HG03196 (cell line): ENCODE data around the gene ZNF362.

Source experiments
- ATAC-seq: cut with Tn5 transposase; IDR thresholded peaks from one replicate; pipeline ENCODE4 v1.9.1; 2021; ENCODE audit not compliant: unreplicated experiment

ZNF362 gene

DNA sequence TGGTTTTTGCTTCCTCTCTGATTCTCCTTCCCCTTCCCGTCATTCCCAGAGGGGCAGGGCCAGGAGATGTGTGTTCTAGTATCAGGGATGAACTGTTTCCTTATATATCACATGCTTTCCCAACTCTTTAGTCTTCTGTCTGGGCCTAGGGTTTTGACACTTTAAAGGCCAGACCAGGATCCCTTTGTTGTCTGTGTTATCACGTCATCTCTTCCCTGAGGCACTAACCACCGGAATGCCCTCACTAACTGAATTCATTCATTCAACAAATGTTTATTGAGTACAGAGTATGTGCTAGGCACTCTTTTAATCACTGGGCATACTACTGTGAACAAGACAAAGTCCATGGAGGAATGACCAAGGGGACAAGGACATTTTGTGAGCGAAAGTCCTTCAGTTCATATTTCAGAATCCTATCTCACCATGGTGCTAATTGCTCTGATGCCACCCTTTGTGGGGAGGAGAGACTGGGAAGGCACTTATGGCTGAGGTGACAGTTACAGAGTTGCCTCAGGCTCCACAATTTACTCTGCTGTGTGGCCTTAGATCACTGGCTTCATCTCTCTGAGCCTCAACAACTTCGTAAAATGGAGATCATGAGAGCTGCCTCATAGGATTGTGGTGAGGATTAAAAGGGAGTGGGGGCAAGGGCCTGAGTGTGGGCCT lies 12.0 kb upstream of the ZNF362 start:
- ATAC-seq = no peak

DNA sequence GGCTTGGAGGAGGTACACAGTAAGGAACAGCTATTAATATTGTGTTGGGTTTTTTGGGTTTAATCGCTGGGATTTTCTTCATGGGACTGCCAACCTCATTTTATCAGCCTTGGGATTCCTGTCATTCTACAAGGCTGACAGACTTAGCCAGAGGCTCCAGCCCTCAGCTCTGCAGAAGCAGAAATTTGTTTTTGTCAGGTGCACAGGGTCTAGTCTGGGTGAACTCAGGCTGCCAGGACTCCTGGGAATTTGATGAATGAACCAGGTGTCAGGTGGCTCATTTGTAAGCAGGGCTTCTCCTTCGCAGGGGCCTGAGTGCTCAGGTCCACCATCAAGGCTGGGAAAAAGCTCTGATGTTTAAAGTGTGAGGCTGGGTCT lies 11.5 kb upstream of the ZNF362 start:
- no peak for ATAC-seq

DNA sequence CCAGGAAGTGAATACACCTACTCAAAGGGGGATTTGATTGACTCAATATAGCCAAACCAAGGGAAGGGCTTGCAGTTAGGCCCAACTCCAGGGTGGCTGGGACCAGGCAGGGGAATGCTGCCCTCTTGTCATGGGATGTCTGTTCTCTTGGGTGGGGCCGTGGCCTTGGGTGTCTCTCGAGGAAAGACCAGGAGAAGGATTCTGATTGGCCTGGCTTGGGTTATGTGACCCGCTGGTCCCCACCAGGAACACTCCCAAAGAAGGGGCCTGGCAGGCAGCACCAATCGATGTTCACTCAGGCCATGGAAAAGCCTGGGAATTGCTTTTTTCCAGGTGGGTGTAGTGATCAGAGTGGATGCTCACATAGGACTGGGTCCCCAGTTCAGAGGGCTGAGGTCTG lies 10.1 kb upstream of the ZNF362 start:
- ATAC-seq = no peak

DNA sequence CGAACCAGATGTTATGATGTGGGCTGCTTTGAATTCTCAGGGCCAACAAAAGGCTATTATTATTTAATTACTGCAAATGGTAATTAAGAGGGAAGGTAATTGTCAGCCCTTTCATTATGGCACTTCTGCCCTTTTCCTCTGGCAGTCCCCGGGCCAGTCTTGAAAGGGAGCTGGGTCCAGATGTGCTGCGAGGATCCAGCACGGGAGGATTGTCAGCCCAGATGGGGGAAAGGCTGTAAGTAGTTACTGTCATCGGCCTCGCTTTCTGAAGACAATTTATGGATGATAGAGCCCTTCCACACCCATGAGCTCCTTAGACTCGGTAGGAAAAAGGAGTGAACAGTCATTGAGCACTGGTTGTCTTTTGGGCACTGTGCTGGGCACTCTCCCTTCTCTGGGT lies 8.7 kb upstream of the ZNF362 start:
- no peak for ATAC-seq

DNA sequence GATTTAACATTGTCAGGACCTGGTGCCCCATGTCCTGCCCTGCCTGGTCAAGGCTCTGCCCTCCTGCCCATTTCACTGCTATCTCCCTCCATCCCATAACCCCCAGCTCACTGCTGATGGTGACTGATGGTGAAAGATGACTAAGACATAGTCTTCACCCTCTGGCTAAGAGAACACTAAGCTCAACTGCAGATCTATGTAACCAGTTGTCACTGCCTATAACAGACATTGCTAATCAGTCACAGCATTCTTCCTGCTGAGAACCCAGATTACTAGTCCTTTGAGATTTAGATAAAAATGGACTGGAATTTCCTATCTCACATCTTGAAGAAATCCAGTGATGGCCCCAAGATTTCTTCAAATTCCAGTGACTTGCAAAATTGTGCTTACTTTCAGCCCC lies 8.0 kb upstream of the ZNF362 start:
- ATAC-seq = no peak

DNA sequence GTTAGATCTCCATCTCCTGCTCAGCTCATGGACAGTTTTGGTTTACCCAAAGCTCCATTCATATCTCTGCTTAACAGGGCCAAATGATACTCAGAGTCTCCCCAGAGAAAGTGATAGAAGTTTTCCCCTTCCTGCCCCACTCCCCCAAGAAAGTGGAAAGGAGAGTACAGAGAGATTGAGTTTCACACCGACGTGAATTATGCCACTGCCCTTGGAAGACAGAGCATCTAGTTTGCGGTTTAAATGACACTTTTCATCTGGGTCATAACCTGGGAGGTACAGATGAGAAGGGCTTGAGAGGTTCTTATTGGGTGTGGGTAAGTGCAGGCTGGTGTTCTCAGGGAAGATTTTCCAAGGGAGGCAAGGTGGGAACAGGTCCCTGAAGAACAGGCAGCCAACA lies 6.9 kb upstream of the ZNF362 start:
- ATAC-seq = no peak

DNA sequence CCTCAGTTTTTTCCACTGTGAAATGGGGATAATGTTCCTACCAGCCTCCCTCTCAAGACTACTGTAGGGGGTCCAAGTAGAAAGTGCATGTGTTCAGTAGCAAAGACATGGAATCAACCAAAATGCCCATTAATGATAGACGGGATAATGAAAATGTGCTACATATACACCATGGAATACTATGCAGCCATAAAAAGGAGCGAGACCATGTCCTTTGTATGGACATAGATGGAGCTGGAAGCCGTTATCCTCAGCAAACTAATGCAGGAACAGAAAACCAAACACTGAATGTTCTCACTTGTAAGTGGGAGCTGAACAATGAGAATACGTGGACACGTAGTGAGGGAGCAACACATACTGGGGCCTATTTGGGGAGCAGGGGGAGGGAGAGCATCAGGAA lies 6.1 kb upstream of the ZNF362 start:
- ATAC-seq = no peak

DNA sequence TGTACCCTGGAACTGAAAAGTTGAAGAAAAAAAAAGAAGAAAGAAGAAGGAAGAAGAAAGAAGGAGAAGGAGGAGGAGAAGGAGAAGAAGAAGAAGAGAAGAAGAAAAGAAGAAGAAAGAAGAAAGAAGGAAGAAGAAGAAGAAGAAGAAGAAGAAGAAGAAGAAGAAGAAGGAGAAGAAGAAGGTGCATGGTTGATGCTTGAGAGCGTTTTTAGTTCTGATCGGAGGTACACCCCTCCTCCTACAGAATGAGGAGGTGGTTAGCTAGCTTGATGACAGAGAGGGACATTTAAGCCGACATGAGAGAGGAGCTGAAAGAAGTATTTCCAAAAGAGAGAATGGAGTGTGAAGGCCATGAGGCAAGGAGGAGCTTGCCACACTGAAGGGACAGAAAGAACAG lies 5.6 kb upstream of the ZNF362 start:
- no peak for ATAC-seq

DNA sequence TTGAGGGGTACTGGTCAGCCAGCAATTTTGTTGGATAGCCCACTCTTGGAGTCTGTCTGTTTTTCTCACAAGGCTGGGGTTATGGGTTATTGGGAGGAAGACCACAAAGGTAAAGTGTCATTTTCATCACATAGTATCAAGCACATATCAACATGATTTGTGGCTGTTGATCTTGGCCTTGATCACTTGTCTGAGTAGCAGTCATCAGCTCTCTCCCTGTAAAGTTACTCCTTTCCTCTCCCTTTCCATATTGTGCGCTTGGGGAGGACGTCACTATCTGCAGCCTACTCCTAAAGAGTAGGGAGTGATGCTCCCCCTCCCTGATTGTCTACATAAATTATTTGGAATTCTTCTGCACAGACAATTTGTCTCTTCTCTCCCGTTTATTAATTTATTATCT lies 1.8 kb upstream of the ZNF362 start:
- no peak for ATAC-seq

DNA sequence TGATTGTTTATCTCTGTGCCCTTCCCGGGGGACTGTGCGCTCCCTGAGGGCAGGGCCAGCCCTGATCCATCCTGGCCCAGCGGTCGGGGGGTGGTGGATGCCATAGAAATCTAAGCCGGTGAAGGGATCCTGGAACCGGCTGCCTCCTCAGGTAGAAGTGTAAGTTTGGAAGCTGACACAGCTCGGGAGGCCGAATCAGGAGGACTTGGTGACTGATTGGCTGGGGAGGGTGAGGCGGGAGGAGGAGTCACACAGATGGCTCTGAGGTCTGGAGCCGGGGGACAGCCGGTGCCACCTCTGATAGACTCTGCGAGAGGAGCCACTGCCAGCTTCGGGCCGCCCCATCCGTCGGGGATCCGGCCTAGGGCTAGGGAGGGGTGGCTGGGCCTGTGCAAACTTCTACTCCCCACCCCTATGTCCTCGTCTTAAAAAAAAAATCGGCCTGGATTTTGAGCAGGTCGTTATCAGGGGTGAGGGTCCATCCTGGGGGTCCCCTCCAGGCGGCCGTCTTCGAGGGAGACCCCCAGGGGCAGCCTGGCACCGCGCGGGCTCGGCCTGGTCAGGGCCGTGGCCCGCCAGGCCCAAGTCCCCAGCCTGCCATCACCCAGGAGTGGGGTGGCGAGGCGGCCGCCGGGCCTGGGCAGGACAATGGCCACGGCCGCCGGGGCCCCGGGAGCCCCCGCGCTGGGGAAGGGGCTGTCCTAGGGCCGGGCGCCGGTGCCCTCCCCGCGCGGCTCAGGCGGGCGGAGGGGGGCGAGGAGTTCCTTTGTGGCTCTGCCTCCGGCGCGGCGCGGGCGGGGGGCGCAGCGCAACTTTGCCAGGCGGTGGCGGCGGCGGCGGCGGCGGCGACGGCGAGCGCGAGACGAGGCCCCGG lies 708 bp upstream of the ZNF362 start:
- no peak for ATAC-seq

DNA sequence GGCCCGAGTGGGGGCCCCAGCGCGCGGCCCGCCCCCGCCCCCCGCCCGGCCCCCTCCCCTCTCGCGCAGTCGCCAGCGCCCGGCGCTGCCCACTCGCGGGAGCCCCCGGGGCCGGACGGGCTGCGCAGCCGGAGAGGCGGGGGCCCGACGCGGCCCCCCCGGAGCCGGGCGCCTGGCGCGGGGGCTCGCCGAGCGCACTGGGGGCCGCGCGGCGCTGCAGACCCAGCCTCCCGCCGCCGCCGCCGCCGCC lies 146 bp upstream of the ZNF362 start:
- no peak for ATAC-seq

DNA sequence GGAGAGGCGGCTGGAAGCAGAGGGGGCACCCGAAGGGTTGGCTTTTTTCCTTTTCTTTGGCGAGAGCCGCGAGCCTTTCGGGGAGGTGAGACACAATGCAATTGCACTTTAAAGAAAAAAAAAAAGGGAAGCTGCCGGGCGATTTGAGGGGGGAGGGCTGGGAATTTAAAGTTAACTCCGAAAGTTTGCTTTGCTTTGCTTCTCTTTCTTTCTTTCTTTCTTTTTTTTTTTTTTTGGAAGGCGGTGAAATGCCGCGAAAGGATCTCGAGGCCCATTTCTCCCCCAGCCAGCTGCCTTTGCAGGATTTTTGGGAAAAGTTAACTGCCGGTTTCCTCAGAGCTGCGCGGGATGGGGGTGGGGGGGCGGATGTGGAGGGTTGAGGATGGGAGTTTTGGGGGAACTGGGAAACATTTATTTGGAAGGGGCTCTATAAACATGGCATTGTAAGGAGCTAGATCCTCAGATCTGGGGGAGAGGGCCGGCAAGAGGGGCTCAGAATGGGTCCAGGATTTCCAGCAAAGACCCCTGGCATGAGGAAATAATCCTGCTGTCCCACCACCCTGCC lies 997 bp downstream of the ZNF362 start:
- no peak for ATAC-seq

DNA sequence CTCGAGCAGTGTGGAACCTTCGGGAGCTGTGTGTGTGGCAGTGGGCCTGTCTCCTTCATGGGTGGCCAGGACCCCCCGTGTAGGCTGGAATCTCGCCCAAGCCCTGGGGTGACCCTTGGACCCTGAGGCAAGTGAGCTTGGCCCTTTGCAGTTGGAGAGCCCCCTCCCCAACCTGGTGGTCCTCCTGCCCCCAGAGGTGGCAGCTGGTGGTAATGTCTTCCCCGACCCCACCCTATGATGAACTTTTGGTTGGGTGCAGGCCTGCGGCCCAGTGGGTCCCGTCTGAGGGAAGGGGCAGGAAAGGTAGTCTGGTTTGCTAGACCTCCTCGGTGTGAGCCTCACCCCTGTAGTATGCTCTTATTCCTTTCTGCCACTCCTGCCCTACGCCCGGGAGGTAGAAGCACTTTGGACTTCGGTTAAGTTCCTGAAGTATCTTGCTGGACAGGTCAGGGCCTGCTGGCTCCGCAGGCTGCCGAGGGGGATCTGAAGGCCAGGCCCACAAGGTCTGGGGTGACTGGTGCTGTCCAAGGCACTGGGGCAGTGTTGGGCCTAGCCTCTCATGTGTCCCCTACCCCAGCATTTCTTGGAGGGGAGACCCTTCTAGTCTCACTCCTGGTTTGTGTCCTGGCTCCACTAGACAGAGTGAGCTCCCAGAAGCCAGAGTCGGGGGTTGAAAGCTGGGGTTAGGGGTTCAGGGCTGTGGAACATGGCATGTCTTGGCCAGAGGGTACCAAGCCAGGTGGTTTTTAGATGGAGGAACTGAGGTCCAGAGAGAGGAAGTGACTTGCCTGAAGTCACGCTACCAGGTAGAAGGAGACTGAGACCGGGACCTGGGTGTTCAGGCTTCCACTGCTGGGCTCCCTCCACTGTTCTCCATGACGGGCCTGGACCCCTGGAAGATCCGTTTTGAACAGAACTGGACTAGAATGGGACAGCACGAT lies 1.8 kb downstream of the ZNF362 start:
- no peak for ATAC-seq

DNA sequence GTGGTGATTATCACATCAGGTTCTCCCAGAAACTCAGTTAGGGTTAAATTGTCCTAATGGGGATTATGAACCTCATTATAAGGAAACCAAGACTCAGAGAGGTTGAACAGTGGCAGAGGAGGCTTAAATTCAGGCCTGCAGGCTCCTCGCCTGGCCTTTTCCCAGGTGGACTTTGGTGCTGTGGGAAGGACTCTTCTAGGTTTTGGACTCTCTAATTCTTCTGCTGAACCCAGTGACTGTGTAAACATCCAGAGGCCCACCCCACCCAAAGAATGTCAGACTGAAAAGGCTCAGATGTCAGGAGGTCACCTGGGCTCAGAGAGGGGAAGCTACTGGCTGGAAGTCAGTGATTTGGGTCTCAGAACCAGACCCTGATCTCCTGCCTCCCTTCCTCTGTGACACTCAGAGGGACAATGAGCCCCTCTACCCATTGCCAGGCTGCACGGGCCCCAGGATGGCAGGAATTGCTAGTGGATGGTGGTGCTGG lies 2.5 kb downstream of the ZNF362 start:
- no peak for ATAC-seq

DNA sequence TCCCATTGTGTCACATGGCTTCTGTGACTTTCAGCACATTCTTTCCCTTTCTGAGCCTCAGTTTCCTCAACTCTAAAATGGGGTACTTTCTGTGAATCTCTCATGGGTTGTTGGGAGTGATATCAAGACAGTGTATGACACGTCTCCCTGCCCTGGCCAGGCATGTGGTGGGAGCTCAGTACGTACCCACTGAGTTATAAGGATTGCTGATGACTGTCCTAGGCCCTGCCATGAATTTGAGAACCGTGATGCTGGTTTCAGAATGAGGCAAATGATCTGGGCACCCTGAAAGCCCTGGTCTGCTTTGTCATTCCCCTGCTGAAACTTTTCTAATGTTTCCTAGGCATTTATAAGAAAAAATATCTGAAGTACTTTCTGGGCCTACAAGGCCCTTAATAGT lies 3.6 kb downstream of the ZNF362 start:
- no peak for ATAC-seq

DNA sequence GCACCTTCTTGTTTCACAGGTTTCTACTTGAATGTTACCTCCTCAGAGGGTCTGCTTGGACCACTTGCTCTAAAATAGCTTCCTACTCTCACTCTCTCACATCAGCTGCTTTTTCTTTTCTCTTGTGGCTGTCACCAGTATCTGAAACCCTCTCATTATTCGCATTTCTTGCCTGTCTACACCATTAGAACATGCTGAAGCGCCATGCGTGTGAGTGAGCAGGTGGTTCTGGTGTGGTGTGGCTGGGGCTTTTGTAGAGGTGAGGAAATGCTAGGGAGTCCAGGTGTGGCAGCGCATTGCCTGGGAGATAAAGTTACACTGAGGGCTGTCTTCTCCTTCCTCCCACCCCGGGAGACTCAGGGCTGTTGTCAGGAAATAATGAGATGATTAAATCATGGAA lies 4.1 kb downstream of the ZNF362 start:
- ATAC-seq = no peak

DNA sequence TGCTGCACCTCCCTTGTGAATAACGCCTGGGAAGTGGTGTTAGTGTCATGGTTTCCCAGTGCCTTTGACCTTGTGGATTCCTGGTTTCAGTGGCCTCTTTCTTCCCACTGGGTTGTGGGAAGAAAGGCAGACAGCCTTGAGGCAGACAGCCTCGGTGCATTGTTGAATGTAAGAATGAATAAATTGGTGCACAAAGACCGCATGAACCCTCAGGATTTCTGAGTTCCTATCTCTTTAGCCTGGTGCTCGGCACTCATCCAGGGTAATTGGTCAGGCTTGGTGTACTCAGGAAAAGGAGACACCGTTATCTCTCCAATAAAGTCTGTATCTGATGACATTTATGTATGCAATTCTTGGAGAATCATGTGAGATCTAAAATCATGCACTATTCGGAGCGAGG lies 5.1 kb downstream of the ZNF362 start:
- ATAC-seq = no peak

DNA sequence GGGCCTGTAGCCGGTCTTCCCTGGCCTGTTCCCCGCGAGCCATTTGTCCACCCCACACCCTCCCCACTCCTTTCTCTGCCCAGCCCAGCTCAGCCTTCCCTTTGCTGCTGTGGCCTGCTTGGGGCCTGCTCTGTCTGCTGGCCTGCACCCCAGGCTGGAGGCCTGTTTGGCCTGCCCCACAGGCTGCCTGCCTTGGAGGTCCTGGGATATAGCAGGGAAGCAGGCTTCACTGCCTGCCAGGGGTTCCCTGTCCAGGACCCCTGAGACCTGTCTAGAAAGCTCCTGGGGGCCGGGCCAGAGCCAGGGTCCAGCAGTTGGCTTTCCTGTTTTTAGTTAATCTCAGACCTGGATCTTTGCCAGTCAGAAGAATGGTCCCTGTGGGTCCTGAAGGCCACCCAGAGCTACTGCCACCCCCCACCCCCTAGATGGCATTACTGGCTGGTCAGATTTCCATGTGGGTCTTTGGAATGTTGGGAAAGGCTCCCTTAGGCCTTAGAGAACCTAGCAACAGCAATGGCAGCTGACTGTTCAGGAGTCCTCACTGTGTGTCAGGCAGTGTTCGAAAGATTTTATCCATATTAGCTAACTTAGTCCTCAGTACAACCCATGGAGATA lies 7.7 kb downstream of the ZNF362 start:
- ATAC-seq = no peak

DNA sequence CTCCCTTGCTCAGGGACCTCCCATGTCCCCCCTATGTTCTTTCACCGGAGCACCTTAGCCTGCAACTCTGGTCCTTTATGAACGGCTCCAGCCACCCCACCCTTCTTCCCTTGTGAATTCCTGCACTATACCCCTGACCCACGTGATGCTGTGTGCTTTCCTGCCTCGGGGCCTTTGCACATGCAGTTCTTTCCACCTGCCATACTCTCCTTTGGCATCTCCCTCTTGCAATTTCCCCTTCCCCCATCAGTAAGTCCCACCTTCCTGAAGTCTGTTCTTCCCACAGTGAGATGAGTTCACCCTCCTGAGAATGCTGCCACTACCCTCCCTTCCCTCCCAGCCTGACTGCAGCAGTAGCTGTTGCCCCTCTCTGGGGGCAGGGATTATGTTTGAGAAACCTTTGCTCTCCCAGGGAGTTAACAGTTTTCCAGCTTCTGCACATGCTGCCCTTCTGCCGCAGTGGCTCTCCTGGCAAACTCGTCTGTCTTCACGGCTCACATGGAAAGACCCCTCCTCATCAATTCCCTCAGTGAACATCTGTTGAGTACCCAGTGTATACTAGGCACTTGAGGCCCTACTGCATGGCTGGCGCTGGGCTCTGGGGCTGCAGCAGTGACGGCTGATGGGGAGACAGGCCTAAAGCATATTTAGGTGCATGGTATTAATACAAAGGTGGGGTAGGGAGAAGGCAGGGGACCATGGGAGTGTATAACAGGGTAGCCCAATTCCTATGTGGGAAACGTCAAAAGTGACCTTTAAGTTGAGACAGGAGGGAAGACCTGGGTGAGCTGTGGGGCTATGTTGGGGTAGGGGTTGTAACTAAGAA lies 9.7 kb downstream of the ZNF362 start:
- no peak for ATAC-seq

DNA sequence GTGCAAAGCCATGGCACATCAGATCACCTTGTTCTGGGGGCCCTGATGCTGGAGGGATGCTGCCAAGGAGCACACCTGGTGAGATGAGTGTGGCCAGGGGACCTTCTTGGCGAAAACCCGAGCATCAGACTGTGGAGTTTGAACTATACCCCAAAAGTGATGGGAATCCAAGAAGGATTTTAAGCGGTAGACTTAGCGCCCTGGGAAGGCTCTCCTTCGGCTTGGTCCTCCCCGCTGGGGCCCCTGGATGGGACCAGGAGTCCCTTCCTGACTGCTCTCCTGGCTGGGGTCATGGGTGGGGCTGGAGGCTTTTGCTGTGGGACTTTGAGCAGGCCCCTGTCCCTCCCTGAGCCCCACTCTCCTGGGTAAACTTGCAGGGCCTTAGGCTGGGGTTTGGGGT lies 10.5 kb downstream of the ZNF362 start:
- ATAC-seq = no peak
